Smooth muscle cell (in vitro differentiated cells): Measurements from ENCODE around the gene LBHD2. TPM values are rescaled to one million over a fixed set of nuclear protein-coding genes. Genes with fewer than 3 reads are reported as not detected.

ENCODE experiments used
- DNase-seq: peaks from one replicate; lab custom pipeline; 2025; ENCODE audit not compliant: unreplicated experiment; lab: John Stamatoyannopoulos, UW
- H2AFZ ChIP-seq: fragments of 200-600 bp; sonication (generic); 2 replicates; pipeline ENCODE4 v1.6.0; 2016; ENCODE audit warnings: antibody characterized with exemption, low read depth, mild to moderate bottlenecking
- H3F3A ChIP-seq: fragments of 200-600 bp; sonication (generic); 2 replicates; pipeline ENCODE4 v1.6.0; 2017; ENCODE audit warnings: antibody characterized with exemption, low read depth
- H3K27ac ChIP-seq: fragments of 200-600 bp; sonication (generic); 2 replicates; pipeline ENCODE4 v1.5.1; 2016; ENCODE audit warnings: low read depth, mild to moderate bottlenecking
- H3K27me3 ChIP-seq: fragments of 200-600 bp; sonication (generic); 2 replicates; pipeline ENCODE4 v1.6.1; 2016; ENCODE audit warnings: low read depth, mild to moderate bottlenecking
- H3K36me3 ChIP-seq: fragments of 200-600 bp; sonication (generic); 2 replicates; pipeline ENCODE4 v1.5.1; 2016; ENCODE audit warnings: low read depth
- H3K4me1 ChIP-seq: fragments of 200-600 bp; sonication (generic); 2 replicates; pipeline ENCODE4 v1.5.1; 2016; ENCODE audit warnings: low read depth
- H3K4me2 ChIP-seq: fragments of 200-600 bp; sonication (generic); 2 replicates; pipeline ENCODE4 v1.6.0; 2016; ENCODE audit warnings: mild to moderate bottlenecking
- H3K4me3 ChIP-seq: fragments of 200-600 bp; sonication (generic); 2 replicates; pipeline ENCODE4 v1.5.1; 2016; ENCODE audit warnings: mild to moderate bottlenecking
- H3K79me2 ChIP-seq: fragments of 200-600 bp; sonication (generic); 2 replicates; pipeline ENCODE4 v1.6.0; 2016; ENCODE audit warnings: low read depth, mild to moderate bottlenecking
- H3K9ac ChIP-seq: fragments of 200-600 bp; sonication (generic); 2 replicates; pipeline ENCODE4 v1.6.0; 2016; ENCODE audit warnings: low read depth
- H3K9me3 ChIP-seq: fragments of 200-600 bp; sonication (generic); replicated peaks from 2 replicates; pipeline ENCODE4 v1.5.1; 2016; ENCODE audit warnings: low read depth
- H4K20me1 ChIP-seq: fragments of 200-600 bp; sonication (generic); 2 replicates; pipeline ENCODE4 v1.6.0; 2016; ENCODE audit warnings: low read depth
- CTCF ChIP-seq: fragments of 200-600 bp; sonication (generic); IDR thresholded peaks from 2 replicates; pipeline ENCODE4 v1.5.1; 2017; ENCODE audit warnings: borderline replicate concordance, mild to moderate bottlenecking, antibody characterized with exemption; ENCODE audit not compliant: insufficient read depth, poor library complexity, severe bottlenecking
- WGBS: methylation state at CpG from one replicate; pipeline ENCODE4 v1.1.7; 2016; ENCODE audit warnings: low lambda C conversion rate; 5-methylcytosine and 5-hydroxymethylcytosine counted together
- polyA plus RNA-seq: library from polyadenylated mRNA; unstranded; fragments of >200 nt; fragmentation: Nextera tagmentation; extraction: Ambion mirVana; gene quantifications from 2 replicates; pipeline ENCODE4 v1.2.1, GENCODE V29; 2016
- total RNA-seq: library from RNA; depleted of rRNA; stranded (reverse); fragments of >200 nt; gene quantifications from 2 replicates; pipeline ENCODE4 v1.2.3, GENCODE V29; 2014

LBHD2 gene
- total and polyA plus RNA-seq, 2 experiments from 2014 or later: not detected

- H4K20me1 ChIP-seq: peaks cover 39% of the 10 kb centered on the region
- H3K27ac ChIP-seq: peak within 1 kb of the TSS; percentile 64
- H3K9me3 ChIP-seq: no peaks in the 10 kb centered on the region
- H3K27me3 ChIP-seq: no peaks in the 10 kb centered on the region
- H3K36me3 ChIP-seq: no peaks in the 10 kb centered on the region
- H3K4me3 ChIP-seq: peak within 1 kb of the TSS; percentile 88
- H3K4me1 ChIP-seq: peaks cover 17% of the 10 kb centered on the region
- TF ChIP-seq CTCF: no peak
- H2AFZ ChIP-seq: peak within 1 kb of the TSS; percentile 71
- H3K79me2 ChIP-seq: peaks cover 62% of the 10 kb centered on the region
- peaks cover 3% of the 10 kb centered on the region for H3F3A ChIP-seq
- H3K9ac ChIP-seq: peak within 1 kb of the TSS; percentile 78
- H3K4me2 ChIP-seq: peak within 1 kb of the TSS; percentile 100
- under 1% methylated on average over 44 of the region's 113 CpGs for WGBS
- DNase-seq: peak; percentile 76
Observed at GRCh38 chr14:103057372-103058163, 26.4 kb upstream of the LBHD2 start, which contains the start of gene CDC42BPB. TSS of gene CDC42BPB (minus strand) at chr14:103057549. CDS start at chr14:103057173, 376 bp downstream.

GRCh38 chr14:103058164-103059055, 25.6 kb upstream of the LBHD2 start:
- H4K20me1 ChIP-seq: peaks cover 31% of the 10 kb centered on the region
- DNase-seq: no peak
- H3K79me2 ChIP-seq: peaks cover 53% of the 10 kb centered on the region
- no peaks in the 10 kb centered on the region for H3K36me3 ChIP-seq
- peak overlapping the region; percentile 61 for H3K9ac ChIP-seq
- H3K27me3 ChIP-seq: no peaks in the 10 kb centered on the region
- H3F3A ChIP-seq: peaks cover 3% of the 10 kb centered on the region
- TF ChIP-seq CTCF: no peak
- H3K4me2 ChIP-seq: peak overlapping the region; percentile 100
- H3K4me3 ChIP-seq: peak overlapping the region; percentile 79
- H2AFZ ChIP-seq: peak overlapping the region; percentile 71
- 47% methylated on average over 38 of the region's 39 CpGs for WGBS
- H3K4me1 ChIP-seq: peaks cover 17% of the 10 kb centered on the region
- peak overlapping the region; percentile 5 for H3K27ac ChIP-seq
- no peaks in the 10 kb centered on the region for H3K9me3 ChIP-seq

GRCh38 chr14:103059556-103059955, 24.5 kb upstream of the LBHD2 start:
- no peaks in the 10 kb centered on the region for H3K36me3 ChIP-seq
- peaks cover 42% of the 10 kb centered on the region for H3K79me2 ChIP-seq
- H3K4me1 ChIP-seq: peaks cover 17% of the 10 kb centered on the region
- no peaks in the 10 kb centered on the region for H3K9me3 ChIP-seq
- no peak for DNase-seq
- H3F3A ChIP-seq: peaks cover 3% of the 10 kb centered on the region
- no peaks in the 10 kb centered on the region for H3K27me3 ChIP-seq
- peaks cover 19% of the 10 kb centered on the region for H4K20me1 ChIP-seq
- no peak overlapping the region for H3K4me2 ChIP-seq
- H3K27ac ChIP-seq: no peak overlapping the region
- WGBS: 96% methylated on average over 5 of the region's 5 CpGs
- no peak overlapping the region for H3K9ac ChIP-seq
- TF ChIP-seq CTCF: no peak
- H3K4me3 ChIP-seq: no peak overlapping the region
- H2AFZ ChIP-seq: no peak overlapping the region
